Measurements from ENCODE around the gene SNTB2. TPM values are rescaled to one million over a fixed set of nuclear protein-coding genes. Genes with fewer than 3 reads are reported as not detected.

Gene SNTB2
- total and polyA plus RNA-seq, 9 of the 15 experiments (the other 6 are each of a cell fraction or from before 2014, with no cell fraction given) = 1.2 to 13.7 (median 5.7) TPM

- TF ChIP-seq CREB3L1 (IDR thresholded peaks at IDR 0.05; ENCODE audit: borderline replicate concordance, low read depth) = 0 out of 2 replicates have a peak, but pooled peaks have one; percentile 55
- TF ChIP-seq, protein P1, sequence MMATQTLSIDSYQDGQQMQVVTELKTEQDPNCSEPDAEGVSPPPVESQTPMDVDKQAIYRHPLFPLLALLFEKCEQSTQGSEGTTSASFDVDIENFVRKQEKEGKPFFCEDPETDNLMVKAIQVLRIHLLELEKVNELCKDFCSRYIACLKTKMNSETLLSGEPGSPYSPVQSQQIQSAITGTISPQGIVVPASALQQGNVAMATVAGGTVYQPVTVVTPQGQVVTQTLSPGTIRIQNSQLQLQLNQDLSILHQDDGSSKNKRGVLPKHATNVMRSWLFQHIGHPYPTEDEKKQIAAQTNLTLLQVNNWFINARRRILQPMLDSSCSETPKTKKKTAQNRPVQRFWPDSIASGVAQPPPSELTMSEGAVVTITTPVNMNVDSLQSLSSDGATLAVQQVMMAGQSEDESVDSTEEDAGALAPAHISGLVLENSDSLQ (IDR thresholded peaks at IDR 0.05) = peak; percentile 82
- TF ChIP-seq RCOR1 (IDR thresholded peaks at IDR 0.05; ENCODE audit: borderline replicate concordance in 1 of 2, low read depth in 2 of 2, low read length in 2 of 2) = 0 out of 4 replicates have a peak, but pooled peaks of 1 of the 2 experiments have one; percentile 4
- TF ChIP-seq HSF4 (CRISPR knock-in tag; IDR thresholded peaks at IDR 0.05; ENCODE audit: borderline replicate concordance) = no peak
- peak; percentile 93 for TF ChIP-seq CTBP1 (IDR thresholded peaks at IDR 0.05; ENCODE audit: borderline replicate concordance)
- peak; percentile 85 for TF ChIP-seq SIN3B (IDR thresholded peaks at IDR 0.05; ENCODE audit: low read depth)
- TF ChIP-seq CHCHD3 (CRISPR knock-in tag; IDR thresholded peaks at IDR 0.05) = no peak
- no peak for TF ChIP-seq U2AF1 (optimal IDR thresholded peaks at IDR 0.05; ENCODE audit: low read depth, low read length)
- no peak for TF ChIP-seq NFXL1 (CRISPR knock-in tag; IDR thresholded peaks at IDR 0.05)
- TF ChIP-seq PML (IDR thresholded peaks at IDR 0.05; ENCODE audit: low read length) = peak; percentile 14; the same call in 1 of the 2 replicates
- no peak for TF ChIP-seq EGR1 (conservative IDR thresholded peaks at IDR 0.05)
- TF ChIP-seq ZFX (CRISPR knock-in tag; IDR thresholded peaks at IDR 0.05) = peak; percentile 85
- peak; percentile 61 for TF ChIP-seq TBP (optimal IDR thresholded peaks at IDR 0.05; ENCODE audit: low read depth, low read length)
- TF ChIP-seq POLR2A (conservative IDR thresholded peaks at IDR 0.05) = peak; percentile 73; the same call in 1 of the 2 replicates
- TF ChIP-seq FOXJ2 (tag; IDR thresholded peaks at IDR 0.05) = no peak
- peak; percentile 86 for TF ChIP-seq CCNT2 (IDR thresholded peaks at IDR 0.05; ENCODE audit: borderline replicate concordance, extremely low read depth, insufficient read length, low read depth, low read length)
- TF ChIP-seq KDM5B (IDR thresholded peaks at IDR 0.05; ENCODE audit: insufficient replicate concordance, low read depth, low read length) = peak; percentile 59
- no peak for TF ChIP-seq STAT6 (CRISPR knock-in tag; IDR thresholded peaks at IDR 0.05)
- TF ChIP-seq NCOR1 (IDR thresholded peaks at IDR 0.05) = peak; percentile 34; the same call in 1 of the 2 replicates
- TF ChIP-seq, protein P2, sequence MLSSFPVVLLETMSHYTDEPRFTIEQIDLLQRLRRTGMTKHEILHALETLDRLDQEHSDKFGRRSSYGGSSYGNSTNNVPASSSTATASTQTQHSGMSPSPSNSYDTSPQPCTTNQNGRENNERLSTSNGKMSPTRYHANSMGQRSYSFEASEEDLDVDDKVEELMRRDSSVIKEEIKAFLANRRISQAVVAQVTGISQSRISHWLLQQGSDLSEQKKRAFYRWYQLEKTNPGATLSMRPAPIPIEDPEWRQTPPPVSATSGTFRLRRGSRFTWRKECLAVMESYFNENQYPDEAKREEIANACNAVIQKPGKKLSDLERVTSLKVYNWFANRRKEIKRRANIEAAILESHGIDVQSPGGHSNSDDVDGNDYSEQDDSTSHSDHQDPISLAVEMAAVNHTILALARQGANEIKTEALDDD (IDR thresholded peaks at IDR 0.05) = no peak
- TF ChIP-seq L3MBTL2 (IDR thresholded peaks at IDR 0.05) = peak; percentile 62
- TF ChIP-seq ELF2 (CRISPR knock-in tag; IDR thresholded peaks at IDR 0.05) = peak; percentile 20; the same call in 1 of the 2 replicates
- peak; percentile 54; the same call in 1 of the 2 replicates for TF ChIP-seq ZNF24 (IDR thresholded peaks at IDR 0.05)
- TF ChIP-seq ZKSCAN1 (IDR thresholded peaks at IDR 0.05; ENCODE audit: low read depth, low read length) = peak; percentile 97
These were observed 123.9 kb downstream of the SNTB2 start, which contains the start of gene VPS4A (continued) for GRCh38 chr16:69310653-69311532.

Data from K562 (cell line).